Testis (tissue), 3 donors: ENCODE data around the gene PRELID1. TPM values are rescaled to one million over a fixed set of nuclear protein-coding genes. Genes with fewer than 3 reads are reported as not detected.

Experiments used
- DNase-seq: peaks from one replicate; pipeline ENCODE4 v3.0.0-alpha.2; 2019
- H3K27ac ChIP-seq, 2 donors: fragments of 200-600 bp; sonication (generic); one replicate each; pipeline ENCODE4 v1.5.1; 2019
- H3K27me3 ChIP-seq: fragments of 200-600 bp; sonication (generic); one replicate; pipeline ENCODE4 v1.5.1; 2019
- H3K36me3 ChIP-seq: fragments of 200-600 bp; sonication (generic); one replicate; pipeline ENCODE4 v1.5.1; 2017; ENCODE audit warnings: low read depth; ENCODE audit errors: missing control alignments
- H3K4me1 ChIP-seq: fragments of 200-600 bp; sonication (generic); one replicate; pipeline ENCODE4 v1.5.1; 2019
- H3K4me3 ChIP-seq, 2 donors: fragments of 200-600 bp; sonication (generic); one replicate each; pipeline ENCODE4 v1.5.1; 2017 to 2019
- H3K9me3 ChIP-seq: fragments of 200-600 bp; sonication (generic); one replicate; pipeline ENCODE4 v1.5.1; 2017
- POLR2A ChIP-seq: fragments of 450-650 bp; IDR thresholded peaks from one replicate; pipeline ENCODE4 v1.6.1; 2017; ENCODE audit warnings: antibody characterized with exemption, mild to moderate bottlenecking, moderate library complexity
- WGBS, 2 donors: methylation state at CpG; one replicate each; pipeline ENCODE4 v1.1.5; 2018; 5-methylcytosine and 5-hydroxymethylcytosine counted together
- intact Hi-C: fragments of 100-400 bp; cut with DNase I; formaldehyde crosslinking; loops from one replicate; pipeline ENCODE4 v1.15.1; 2023; ENCODE audit warnings: low total_unique reads
- polyA plus RNA-seq: library from polyadenylated mRNA; stranded (reverse); fragments of 350-450 nt; fragmentation: Illumina TruSeq; extraction: RNeasy Lipid Tissue Mini Kit (QIAGEN cat#74804); gene quantifications from one replicate; pipeline ENCODE4 v1.2.3, GENCODE V29; 2014; ENCODE audit warnings: low read depth, low replicate concordance; ENCODE audit not compliant: insufficient read depth
- total RNA-seq, 2 donors: library from RNA; depleted of rRNA; stranded (reverse); fragments of >200 nt; gene quantifications; one replicate each; pipeline ENCODE4 v1.2.3, GENCODE V29; 2016
- TF ChIP-seq, protein P1 (sequence below), 3 experiments: fragments of 450-650 bp in 2 of 3; fragments of 200-600 bp in 1 of 3; sonication (generic) in 1 of 3; IDR thresholded peaks; one replicate each; pipeline ENCODE4 v1.5.1; 2016 to 2019; ENCODE audit warnings: antibody characterized with exemption in 3 of 3, mild to moderate bottlenecking in 2 of 3, moderate library complexity in 1 of 3

PRELID1 gene
- total and polyA plus RNA-seq, 3 donors from 2014 or later: 65.7 to 83.4 (median 78.3) TPM

DNA sequence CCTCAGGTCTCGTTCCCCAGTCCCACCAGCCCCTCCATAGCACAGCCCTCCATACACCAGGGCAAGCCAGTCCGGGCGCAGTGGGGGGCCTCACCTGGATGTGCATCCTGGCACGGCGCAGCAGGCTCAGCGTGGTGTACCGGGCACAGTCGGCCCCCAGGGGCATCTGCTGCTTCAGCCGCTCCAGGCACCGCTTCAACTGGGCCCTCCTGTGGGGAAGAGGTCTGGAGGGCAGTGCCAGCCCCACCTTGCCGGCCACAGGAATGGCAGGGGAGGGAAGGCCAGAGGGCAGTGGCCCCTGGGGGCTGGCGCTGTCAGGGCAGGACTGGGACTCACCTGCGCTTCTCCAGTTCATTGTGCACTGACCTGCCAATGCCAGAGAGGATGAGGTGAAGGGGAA, 6.7 kb downstream of the PRELID1 start:
- Histone ChIP-seq H3K27ac (no peak overlapping the region), H3K27me3 (no peaks in the 10 kb centered on the region), H3K4me3 (no peak overlapping the region), H3K36me3 (no peaks in the 10 kb centered on the region), H3K4me1 (peaks cover 28% of the 10 kb centered on the region), H3K9me3 (no peaks in the 10 kb centered on the region)
- intact Hi-C loops: no loop called here
- WGBS, 2 donors: 93% methylated on average over 13 of the region's 13 CpGs; no CpG with 5 or more reads in 1 of the 2 donors
- TF ChIP-seq, protein P1, sequence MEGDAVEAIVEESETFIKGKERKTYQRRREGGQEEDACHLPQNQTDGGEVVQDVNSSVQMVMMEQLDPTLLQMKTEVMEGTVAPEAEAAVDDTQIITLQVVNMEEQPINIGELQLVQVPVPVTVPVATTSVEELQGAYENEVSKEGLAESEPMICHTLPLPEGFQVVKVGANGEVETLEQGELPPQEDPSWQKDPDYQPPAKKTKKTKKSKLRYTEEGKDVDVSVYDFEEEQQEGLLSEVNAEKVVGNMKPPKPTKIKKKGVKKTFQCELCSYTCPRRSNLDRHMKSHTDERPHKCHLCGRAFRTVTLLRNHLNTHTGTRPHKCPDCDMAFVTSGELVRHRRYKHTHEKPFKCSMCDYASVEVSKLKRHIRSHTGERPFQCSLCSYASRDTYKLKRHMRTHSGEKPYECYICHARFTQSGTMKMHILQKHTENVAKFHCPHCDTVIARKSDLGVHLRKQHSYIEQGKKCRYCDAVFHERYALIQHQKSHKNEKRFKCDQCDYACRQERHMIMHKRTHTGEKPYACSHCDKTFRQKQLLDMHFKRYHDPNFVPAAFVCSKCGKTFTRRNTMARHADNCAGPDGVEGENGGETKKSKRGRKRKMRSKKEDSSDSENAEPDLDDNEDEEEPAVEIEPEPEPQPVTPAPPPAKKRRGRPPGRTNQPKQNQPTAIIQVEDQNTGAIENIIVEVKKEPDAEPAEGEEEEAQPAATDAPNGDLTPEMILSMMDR (IDR thresholded peaks at IDR 0.05): no peak
- TF ChIP-seq POLR2A: no peak
- DNase-seq: no peak

DNA sequence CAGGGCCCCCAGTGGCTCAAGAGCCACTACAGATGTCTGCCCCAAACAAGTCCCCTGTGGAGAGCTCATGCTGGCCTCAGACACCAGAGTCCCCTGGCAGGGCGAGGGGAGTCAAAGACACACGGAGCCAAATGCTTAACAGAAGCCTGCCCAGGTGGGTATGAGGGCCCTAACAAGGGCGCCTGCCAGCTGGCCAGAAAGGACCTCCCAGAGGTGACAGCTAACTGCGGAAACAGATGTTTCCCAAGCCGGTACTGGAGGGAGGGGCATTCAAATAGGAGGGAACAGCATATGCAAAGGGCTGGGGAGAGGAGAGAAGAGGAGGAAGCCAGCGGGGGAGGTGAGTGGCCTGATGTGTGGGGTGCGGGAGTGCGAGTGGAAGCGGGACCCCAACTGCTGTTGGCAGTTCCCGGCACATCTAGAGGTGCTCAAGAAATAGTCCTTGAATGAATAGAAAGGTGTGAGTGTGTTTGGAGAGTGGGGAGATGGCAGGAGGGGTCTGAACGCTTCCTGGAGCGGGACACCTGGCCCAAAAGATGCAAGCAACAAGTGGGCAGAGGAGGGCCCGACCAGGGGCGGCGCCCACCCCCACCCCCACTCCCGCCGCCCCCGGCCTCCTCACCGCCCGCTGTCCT, 7.3 kb downstream of the PRELID1 start:
- intact Hi-C loops: no loop called here
- Histone ChIP-seq H3K27me3 (no peaks in the 10 kb centered on the region), H3K36me3 (no peaks in the 10 kb centered on the region), H3K9me3 (no peaks in the 10 kb centered on the region), H3K4me1 (peaks cover 28% of the 10 kb centered on the region), H3K27ac (no peak overlapping the region), H3K4me3 (peak overlapping the region in 1 of 2 donors; percentile 59)
- no peak for DNase-seq
- TF ChIP-seq POLR2A: no peak
- TF ChIP-seq, protein P1 (IDR thresholded peaks at IDR 0.05): no peak
- WGBS, 2 donors: 25 to 34% methylated on average over 10 to 19 of the region's 20 CpGs

DNA sequence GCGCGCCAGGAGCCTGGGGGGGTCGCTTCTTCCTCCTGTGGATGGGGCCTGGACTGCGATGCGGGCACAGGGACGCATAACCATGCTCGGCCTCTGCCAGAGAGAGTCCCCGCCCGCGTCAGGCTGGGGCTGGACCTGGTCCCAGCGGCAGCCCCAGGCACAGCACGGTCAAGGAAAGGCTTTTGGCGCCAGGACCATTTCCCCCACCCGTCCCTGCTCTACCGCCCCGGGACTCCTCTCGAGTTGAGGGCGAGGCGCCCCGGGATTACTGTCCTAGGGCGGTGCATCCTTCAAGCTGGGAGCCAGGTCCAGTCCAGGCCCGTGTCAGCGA, 7.8 kb downstream of the PRELID1 start:
- Histone ChIP-seq H3K9me3 (no peaks in the 10 kb centered on the region), H3K27ac (no peak overlapping the region), H3K4me1 (peaks cover 28% of the 10 kb centered on the region), H3K36me3 (no peaks in the 10 kb centered on the region), H3K27me3 (no peaks in the 10 kb centered on the region), H3K4me3 (peak overlapping the region; percentile 24 to 59)
- 0% methylated on average over 10 of the region's 23 CpGs; no CpG with 5 or more reads in 1 of the 2 donors for WGBS, 2 donors
- DNase-seq: no peak
- TF ChIP-seq, protein P1 (IDR thresholded peaks at IDR 0.05): no peak
- no peak for TF ChIP-seq POLR2A
- intact Hi-C loops: no loop called here

DNA sequence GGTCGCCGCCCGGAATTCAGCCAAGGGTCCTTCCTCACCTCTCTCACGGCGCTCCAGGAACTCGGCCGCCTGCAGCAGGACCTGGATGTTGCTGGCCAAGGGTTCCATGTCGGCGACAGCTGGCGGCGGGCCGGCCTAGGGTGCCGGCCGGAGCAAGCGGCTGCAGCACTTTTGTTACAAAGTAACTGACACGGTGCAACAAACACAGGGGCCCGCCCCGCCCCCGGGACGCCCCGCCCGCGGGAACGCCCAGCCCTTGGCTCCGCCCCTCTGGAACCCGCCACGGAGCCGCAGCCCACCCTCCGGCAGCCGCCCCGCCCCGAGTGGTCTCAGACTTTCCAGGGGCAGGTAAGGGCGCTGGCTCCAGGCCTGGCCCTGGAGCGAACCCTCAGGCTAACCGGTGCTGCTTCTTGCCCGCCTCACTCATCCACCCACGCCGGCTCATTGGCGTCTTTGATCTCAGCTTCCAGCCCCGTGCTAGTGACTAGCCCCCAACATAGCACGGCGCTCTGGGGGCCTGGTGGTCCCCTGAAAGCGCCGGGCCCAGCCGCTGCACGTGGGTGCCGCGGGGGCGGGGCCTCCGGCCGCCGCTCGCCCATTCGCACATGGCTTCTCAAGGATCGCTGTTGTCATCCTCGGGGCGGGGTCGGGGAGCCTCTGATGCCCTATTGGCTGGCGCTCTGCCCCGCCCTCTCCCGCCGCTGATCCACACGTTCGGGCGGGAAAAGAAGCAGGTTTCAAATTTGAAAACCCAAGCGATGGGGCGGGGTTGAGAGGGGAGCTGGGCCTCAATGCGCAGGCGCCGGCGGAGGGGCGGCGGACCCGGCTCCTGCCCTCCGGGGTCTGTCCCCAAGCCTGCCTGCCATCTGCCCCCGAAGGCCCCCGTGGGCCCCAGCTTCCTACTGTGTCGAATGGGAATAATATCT, 8.4 kb downstream of the PRELID1 start, which contains the start of gene MXD3:
TSS of gene MXD3 (minus strand) at position 176 of the 926 bp plus-strand sequence. CDS start at position 108, 68 bp downstream.
- 0 to 3% methylated on average over 13 to 68 of the region's 78 CpGs for WGBS, 2 donors
- intact Hi-C loops: no loop called here

More for the DNA sequence above, 8.4 kb downstream of the PRELID1 start, which contains the start of gene MXD3:
- no peaks in the 10 kb centered on the region for H3K27me3 ChIP-seq
- DNase-seq: peak; percentile 99
- no peaks in the 10 kb centered on the region for H3K9me3 ChIP-seq
- H3K27ac ChIP-seq: no peak within 1 kb of the TSS
- H3K4me3 ChIP-seq: peak within 1 kb of the TSS; percentile 24 to 59
- no peaks in the 10 kb centered on the region for H3K36me3 ChIP-seq
- no peak for TF ChIP-seq POLR2A
- TF ChIP-seq, protein P1 (IDR thresholded peaks at IDR 0.05): no peak
- peaks cover 28% of the 10 kb centered on the region for H3K4me1 ChIP-seq
